ENCODE data around the gene FOXD4L6. TPM values are rescaled to one million over a fixed set of nuclear protein-coding genes. Genes with fewer than 3 reads are reported as not detected.
"Not testable (repeated sequence)": the region's sequence is repeated elsewhere in the genome, so short reads cannot be mapped to it uniquely, and the experiment has no call there.

FOXD4L6 gene
- not detected for total RNA-seq

- H3K9me3 Mint-ChIP-seq (ENCODE audit: insufficient read depth); ATAC-seq; H3K4me3 Mint-ChIP-seq; H3K27ac Mint-ChIP-seq; H3K4me1 Mint-ChIP-seq (ENCODE audit: low read depth); H3K36me3 Mint-ChIP-seq (ENCODE audit: low read depth); DNase-seq; POLR2A ChIA-PET; H3K27me3 Mint-ChIP-seq (ENCODE audit: low read depth); CTCF ChIA-PET: not testable (repeated sequence)
Observed at GRCh38 chr9:41128581-41128980, at the start of gene FOXD4L6. FOXD4L6 (minus strand) TSS chr9:41128681; CDS start chr9:41128383, 298 bp downstream.

GRCh38 chr9:41174994-41175393 is 46.5 kb upstream of the FOXD4L6 start:
- H3K36me3 Mint-ChIP-seq (ENCODE audit: low read depth); H3K27ac Mint-ChIP-seq; POLR2A ChIA-PET; CTCF ChIA-PET; H3K4me3 Mint-ChIP-seq; ATAC-seq; DNase-seq; H3K4me1 Mint-ChIP-seq (ENCODE audit: low read depth); H3K27me3 Mint-ChIP-seq (ENCODE audit: low read depth); H3K9me3 Mint-ChIP-seq (ENCODE audit: insufficient read depth): not testable (repeated sequence)

GRCh38 chr9:41150116-41150515 is 21.6 kb upstream of the FOXD4L6 start:
- CTCF ChIA-PET; H3K9me3 Mint-ChIP-seq (ENCODE audit: insufficient read depth); POLR2A ChIA-PET; H3K4me1 Mint-ChIP-seq (ENCODE audit: low read depth); DNase-seq; H3K27me3 Mint-ChIP-seq (ENCODE audit: low read depth); H3K27ac Mint-ChIP-seq; H3K36me3 Mint-ChIP-seq (ENCODE audit: low read depth); ATAC-seq; H3K4me3 Mint-ChIP-seq: not testable (repeated sequence)

DNA sequence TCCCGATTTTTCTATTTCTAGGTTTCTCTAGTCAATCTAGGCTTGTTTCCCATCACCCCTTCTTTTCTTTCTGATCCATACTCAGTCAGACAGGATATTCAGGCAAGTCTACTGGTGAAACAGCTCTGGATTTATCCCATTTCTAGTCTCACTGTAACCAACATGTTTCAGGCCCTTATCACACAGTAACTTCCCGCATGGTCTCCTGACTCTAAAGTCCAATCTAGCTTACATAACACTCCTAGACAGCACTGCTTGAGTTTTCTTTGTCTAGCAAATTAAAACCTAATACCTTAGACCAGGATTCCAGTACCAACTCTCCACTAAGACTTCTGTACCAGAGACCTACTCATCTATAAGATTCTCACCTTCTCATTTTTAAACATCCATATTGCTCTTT is 13.4 kb upstream of the FOXD4L6 start:
- H3K4me3 Mint-ChIP-seq; H3K9me3 Mint-ChIP-seq (ENCODE audit: insufficient read depth); H3K4me1 Mint-ChIP-seq (ENCODE audit: low read depth); POLR2A ChIA-PET; H3K27ac Mint-ChIP-seq; ATAC-seq; CTCF ChIA-PET; DNase-seq; H3K27me3 Mint-ChIP-seq (ENCODE audit: low read depth); H3K36me3 Mint-ChIP-seq (ENCODE audit: low read depth): not testable (repeated sequence)

GRCh38 chr9:41126746-41127446 is 1.6 kb downstream of the FOXD4L6 start:
- ATAC-seq; H3K9me3 Mint-ChIP-seq (ENCODE audit: insufficient read depth); H3K27me3 Mint-ChIP-seq (ENCODE audit: low read depth); CTCF ChIA-PET; H3K4me3 Mint-ChIP-seq; H3K4me1 Mint-ChIP-seq (ENCODE audit: low read depth); H3K27ac Mint-ChIP-seq; H3K36me3 Mint-ChIP-seq (ENCODE audit: low read depth); DNase-seq; POLR2A ChIA-PET: not testable (repeated sequence)

GRCh38 chr9:41125936-41126335 is 2.5 kb downstream of the FOXD4L6 start:
- H3K27me3 Mint-ChIP-seq (ENCODE audit: low read depth); H3K36me3 Mint-ChIP-seq (ENCODE audit: low read depth); H3K9me3 Mint-ChIP-seq (ENCODE audit: insufficient read depth); DNase-seq; ATAC-seq; CTCF ChIA-PET; H3K27ac Mint-ChIP-seq; H3K4me3 Mint-ChIP-seq; POLR2A ChIA-PET; H3K4me1 Mint-ChIP-seq (ENCODE audit: low read depth): not testable (repeated sequence)

DNA sequence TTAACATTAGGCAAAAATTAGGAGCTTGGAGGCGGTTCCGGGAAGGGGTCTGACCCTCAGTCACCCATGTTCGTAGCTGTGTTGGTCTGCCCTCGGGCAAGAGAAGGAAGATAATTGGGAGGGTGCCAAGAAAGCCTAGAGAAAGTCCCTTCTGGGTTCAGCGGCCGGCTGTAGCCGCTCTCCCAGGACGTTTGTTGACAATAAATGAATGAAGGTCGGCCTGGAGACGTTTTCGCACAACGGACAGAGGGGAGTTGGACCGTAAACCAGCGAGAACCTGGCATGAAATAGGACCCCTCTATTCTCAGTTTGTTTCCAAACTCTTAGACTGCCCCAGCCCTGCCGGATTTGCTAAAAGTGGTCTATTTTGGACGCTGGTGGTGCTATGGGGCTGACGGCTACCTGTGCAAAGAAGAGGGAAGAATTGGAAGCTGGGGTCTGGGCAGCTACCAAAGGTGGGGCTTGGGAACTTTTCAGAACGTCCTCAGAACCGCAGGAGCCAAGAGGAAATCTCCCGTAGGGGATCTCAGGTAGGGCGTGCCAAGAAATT is 3.3 kb downstream of the FOXD4L6 start:
- H3K4me3 Mint-ChIP-seq; H3K27me3 Mint-ChIP-seq (ENCODE audit: low read depth); H3K36me3 Mint-ChIP-seq (ENCODE audit: low read depth); H3K27ac Mint-ChIP-seq; POLR2A ChIA-PET; H3K4me1 Mint-ChIP-seq (ENCODE audit: low read depth); ATAC-seq; CTCF ChIA-PET; DNase-seq; H3K9me3 Mint-ChIP-seq (ENCODE audit: insufficient read depth): not testable (repeated sequence)

- H3K9me3 Mint-ChIP-seq (ENCODE audit: insufficient read depth); POLR2A ChIA-PET; DNase-seq: not testable (repeated sequence)
Observed at GRCh38 chr9:41124250-41125108, 4.0 kb downstream of the FOXD4L6 start.

GRCh38 chr9:41123812-41124211 is 4.7 kb downstream of the FOXD4L6 start:
- CTCF ChIA-PET; H3K27me3 Mint-ChIP-seq (ENCODE audit: low read depth); H3K4me1 Mint-ChIP-seq (ENCODE audit: low read depth); POLR2A ChIA-PET; H3K9me3 Mint-ChIP-seq (ENCODE audit: insufficient read depth); H3K27ac Mint-ChIP-seq; H3K4me3 Mint-ChIP-seq; DNase-seq; H3K36me3 Mint-ChIP-seq (ENCODE audit: low read depth); ATAC-seq: not testable (repeated sequence)

More at GRCh38 chr9:41124250-41125108, 4.0 kb downstream of the FOXD4L6 start:
- H3K36me3 Mint-ChIP-seq (ENCODE audit: low read depth); H3K27ac Mint-ChIP-seq; H3K27me3 Mint-ChIP-seq (ENCODE audit: low read depth); H3K4me1 Mint-ChIP-seq (ENCODE audit: low read depth); ATAC-seq; H3K4me3 Mint-ChIP-seq; CTCF ChIA-PET: not testable (repeated sequence)

DNA sequence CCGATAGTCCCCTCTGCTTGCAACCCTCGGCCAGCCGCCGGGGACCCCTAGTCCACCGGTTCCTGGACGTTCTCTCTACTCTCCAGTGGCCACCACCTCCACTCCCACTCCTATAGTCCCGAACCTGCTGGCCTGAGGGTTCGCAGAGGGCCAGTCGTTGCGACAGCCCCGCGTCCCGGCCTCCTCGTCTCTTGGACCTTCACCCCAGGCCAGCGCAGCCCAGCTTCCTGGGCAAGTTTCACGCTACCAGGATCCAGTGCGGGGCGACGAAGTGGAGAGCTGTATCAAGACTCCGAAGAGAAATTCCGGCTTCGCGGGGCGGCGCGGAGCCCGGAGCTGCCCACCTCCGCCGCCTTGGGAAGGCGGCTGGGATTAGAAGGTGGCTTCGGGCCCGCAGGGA is 5.1 kb downstream of the FOXD4L6 start:
- H3K4me3 Mint-ChIP-seq; H3K36me3 Mint-ChIP-seq (ENCODE audit: low read depth); ATAC-seq: not testable (repeated sequence)

DNA sequence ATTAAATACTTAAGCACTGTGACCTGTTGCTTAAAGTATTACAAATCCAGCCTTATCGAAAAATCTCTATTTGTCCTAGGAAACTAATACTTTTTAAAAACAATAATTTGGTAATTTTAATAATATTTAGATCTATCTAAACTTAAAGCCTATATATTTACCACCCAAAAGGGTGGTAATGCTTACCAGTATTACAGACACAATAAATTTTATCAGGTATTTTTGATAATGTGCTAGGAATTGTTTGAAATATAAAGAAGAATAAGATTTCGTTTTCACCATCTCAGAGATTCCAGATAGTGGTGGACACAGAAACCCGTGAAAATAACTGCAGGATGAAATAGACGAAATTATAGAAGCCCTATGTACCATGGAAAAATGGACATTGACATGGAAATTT is 7.8 kb downstream of the FOXD4L6 start:
- H3K27ac Mint-ChIP-seq; POLR2A ChIA-PET; H3K27me3 Mint-ChIP-seq (ENCODE audit: low read depth); H3K4me1 Mint-ChIP-seq (ENCODE audit: low read depth); H3K4me3 Mint-ChIP-seq; DNase-seq; ATAC-seq; CTCF ChIA-PET; H3K36me3 Mint-ChIP-seq (ENCODE audit: low read depth); H3K9me3 Mint-ChIP-seq (ENCODE audit: insufficient read depth): not testable (repeated sequence)

More for the DNA sequence above, 5.1 kb downstream of the FOXD4L6 start:
- CTCF ChIA-PET; H3K27me3 Mint-ChIP-seq (ENCODE audit: low read depth); H3K27ac Mint-ChIP-seq; H3K4me1 Mint-ChIP-seq (ENCODE audit: low read depth); H3K9me3 Mint-ChIP-seq (ENCODE audit: insufficient read depth); POLR2A ChIA-PET; DNase-seq: not testable (repeated sequence)

GRCh38 chr9:41119719-41120118 is 8.8 kb downstream of the FOXD4L6 start:
- H3K27me3 Mint-ChIP-seq (ENCODE audit: low read depth); H3K36me3 Mint-ChIP-seq (ENCODE audit: low read depth); H3K4me1 Mint-ChIP-seq (ENCODE audit: low read depth); H3K9me3 Mint-ChIP-seq (ENCODE audit: insufficient read depth); H3K4me3 Mint-ChIP-seq; DNase-seq; POLR2A ChIA-PET; ATAC-seq; CTCF ChIA-PET; H3K27ac Mint-ChIP-seq: not testable (repeated sequence)

All from activated CD8-positive, alpha-beta T cell treated with anti-CD3 and anti-CD28 coated beads, Interleukin-2, amount 10 ng/mL, durations not matched to agents 7 days and 5 days (primary cell).